Fibroblast of mammary gland (primary cell): ENCODE measurements around the gene NPBWR2.
"Not testable (repeated sequence)": the region's sequence is repeated elsewhere in the genome, so short reads cannot be mapped to it uniquely, and the experiment has no call there.

Experiments
- DNase-seq: peaks from one replicate; pipeline ENCODE4 v3.0.0-alpha.2; 2010; ENCODE audit warnings: low read depth
- H3K4me3 ChIP-seq: 2 replicates; pipeline ENCODE4 v1.5.1; 2011; ENCODE audit warnings: low read depth, mild to moderate bottlenecking, low read length, moderate library complexity; ENCODE audit not compliant: control insufficient read depth
- TF ChIP-seq, protein P1 (sequence below): conservative IDR thresholded peaks from 2 replicates; pipeline ENCODE4 v1.5.1; 2011; ENCODE audit warnings: low read depth, low read length, inconsistent platforms; ENCODE audit not compliant: control insufficient read depth, insufficient read depth

NPBWR2 gene

DNA sequence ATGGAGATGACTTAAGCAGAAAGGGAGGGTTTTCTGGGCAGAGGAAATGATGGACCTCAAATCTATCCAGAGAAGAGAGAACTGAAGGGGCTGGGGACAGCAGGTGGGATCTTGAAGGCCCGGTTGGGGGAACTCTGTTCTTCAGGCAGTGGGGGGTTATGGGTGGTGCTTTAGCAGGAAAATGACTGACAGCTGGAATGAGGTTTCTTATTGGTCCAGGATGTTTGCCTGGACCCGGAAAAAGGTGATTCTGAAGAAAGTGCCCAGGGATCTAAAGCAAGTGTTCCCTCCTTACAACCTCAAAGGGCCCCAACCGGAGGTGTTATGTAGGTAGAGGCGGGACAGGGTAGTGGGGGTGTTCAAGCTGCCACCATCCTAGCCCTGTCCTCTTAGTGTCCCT is 11.9 kb downstream of the NPBWR2 start:
- DNase-seq: no peak
- TF ChIP-seq, protein P1, sequence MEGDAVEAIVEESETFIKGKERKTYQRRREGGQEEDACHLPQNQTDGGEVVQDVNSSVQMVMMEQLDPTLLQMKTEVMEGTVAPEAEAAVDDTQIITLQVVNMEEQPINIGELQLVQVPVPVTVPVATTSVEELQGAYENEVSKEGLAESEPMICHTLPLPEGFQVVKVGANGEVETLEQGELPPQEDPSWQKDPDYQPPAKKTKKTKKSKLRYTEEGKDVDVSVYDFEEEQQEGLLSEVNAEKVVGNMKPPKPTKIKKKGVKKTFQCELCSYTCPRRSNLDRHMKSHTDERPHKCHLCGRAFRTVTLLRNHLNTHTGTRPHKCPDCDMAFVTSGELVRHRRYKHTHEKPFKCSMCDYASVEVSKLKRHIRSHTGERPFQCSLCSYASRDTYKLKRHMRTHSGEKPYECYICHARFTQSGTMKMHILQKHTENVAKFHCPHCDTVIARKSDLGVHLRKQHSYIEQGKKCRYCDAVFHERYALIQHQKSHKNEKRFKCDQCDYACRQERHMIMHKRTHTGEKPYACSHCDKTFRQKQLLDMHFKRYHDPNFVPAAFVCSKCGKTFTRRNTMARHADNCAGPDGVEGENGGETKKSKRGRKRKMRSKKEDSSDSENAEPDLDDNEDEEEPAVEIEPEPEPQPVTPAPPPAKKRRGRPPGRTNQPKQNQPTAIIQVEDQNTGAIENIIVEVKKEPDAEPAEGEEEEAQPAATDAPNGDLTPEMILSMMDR: no peak
- H3K4me3 ChIP-seq: no peak overlapping the region

DNA sequence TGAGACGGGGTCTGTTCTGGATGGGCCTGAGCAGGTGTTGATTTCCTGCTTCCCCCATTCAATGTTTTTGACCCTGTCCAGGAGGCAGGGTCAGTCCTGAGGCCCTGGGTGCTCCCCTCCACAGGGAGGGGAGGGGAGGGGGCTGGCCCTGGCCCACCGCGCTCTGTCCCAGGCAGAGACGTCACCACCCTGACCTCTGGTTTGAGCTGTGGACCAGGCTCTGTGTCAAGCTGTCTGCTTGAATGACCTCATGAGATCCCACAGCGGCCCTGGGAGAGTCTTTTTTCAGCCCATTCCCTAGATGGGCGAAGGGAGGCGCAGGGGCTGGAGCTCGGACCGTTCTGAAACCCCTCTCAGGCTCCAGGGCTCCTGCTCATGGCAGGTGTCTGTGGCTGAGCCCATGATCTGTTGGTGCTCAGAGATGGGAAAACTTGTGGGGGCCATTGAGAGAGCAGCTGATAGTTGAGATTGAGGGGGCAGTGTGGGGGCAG is 14.3 kb downstream of the NPBWR2 start:
- DNase-seq: no peak
- no peak overlapping the region for H3K4me3 ChIP-seq
- TF ChIP-seq, protein P1: no peak

DNA sequence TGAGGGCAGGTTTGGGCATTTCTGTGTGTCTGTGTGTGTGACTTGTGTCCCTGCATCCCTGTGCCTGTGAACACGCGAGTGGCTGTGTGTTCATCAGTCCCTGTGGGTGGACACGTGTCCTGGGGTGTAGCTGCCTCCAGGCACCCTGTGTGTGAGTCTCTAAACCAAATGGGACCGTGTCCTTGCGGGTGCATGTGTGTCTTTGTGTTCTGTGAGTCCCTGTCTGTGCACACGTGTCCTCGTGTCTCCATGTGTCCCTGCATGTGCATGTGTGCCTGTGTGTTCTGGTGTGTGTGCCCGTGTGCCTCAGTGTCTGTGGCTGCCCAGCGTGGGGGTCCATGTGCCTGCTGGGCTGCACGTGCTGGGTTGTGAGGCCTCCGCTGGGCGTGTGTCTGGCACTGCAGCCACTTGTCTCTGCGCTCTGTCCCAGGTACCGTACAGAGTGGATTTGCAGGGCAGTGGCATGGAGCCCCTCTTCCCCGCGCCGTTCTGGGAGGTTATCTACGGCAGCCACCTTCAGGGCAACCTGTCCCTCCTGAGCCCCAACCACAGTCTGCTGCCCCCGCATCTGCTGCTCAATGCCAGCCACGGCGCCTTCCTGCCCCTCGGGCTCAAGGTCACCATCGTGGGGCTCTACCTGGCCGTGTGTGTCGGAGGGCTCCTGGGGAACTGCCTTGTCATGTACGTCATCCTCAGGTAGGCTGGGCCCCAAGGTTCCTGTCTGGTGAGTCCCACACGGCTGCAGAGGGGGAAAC is 14.9 kb downstream of the NPBWR2 start:
- H3K4me3 ChIP-seq: no peak overlapping the region
- DNase-seq: no peak
- TF ChIP-seq, protein P1: no peak

DNA sequence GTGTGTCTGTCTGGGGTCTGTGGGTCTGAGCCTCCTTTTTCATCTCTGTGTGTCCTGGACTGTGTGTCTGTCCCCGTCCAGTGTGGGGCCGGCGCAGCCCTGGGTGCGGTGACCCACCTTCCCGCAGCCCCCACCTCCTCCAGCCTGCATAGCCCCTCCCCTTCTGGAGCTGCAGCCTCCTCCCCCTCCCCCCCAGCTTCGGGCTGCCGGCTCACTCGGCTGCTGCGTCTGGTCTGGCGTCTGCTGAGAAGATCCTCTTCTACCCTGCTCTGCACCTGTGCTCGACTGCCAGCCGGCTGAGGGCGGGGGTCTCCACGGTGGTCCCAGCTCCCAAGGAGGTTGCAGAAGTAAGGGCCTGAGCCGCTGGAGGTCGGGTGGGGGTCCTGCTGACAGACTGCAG is 15.6 kb downstream of the NPBWR2 start:
- DNase-seq: no peak
- TF ChIP-seq, protein P1: no peak
- no peak overlapping the region for H3K4me3 ChIP-seq

DNA sequence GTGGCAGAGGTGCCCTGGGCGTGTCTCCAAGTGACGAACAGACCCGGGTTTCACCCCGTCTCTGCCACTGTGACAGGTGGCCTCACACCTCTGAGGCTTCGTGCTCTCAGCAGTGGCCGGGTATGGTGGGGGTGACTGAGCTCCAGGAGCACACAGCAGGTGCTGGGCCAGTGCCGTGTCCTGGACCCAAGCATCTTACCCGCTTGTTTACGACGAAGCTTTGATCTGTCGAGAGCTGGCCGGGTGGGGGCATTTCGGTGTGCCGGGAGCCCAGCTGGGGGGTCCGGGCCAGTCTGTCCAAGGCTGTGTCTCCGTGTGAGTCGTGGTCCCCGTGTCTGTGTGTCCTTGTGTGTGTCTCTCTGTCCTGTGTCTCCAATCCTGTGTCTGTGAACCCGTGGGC is 16.0 kb downstream of the NPBWR2 start:
- TF ChIP-seq, protein P1: no peak
- no peak for DNase-seq
- no peak overlapping the region for H3K4me3 ChIP-seq

DNA sequence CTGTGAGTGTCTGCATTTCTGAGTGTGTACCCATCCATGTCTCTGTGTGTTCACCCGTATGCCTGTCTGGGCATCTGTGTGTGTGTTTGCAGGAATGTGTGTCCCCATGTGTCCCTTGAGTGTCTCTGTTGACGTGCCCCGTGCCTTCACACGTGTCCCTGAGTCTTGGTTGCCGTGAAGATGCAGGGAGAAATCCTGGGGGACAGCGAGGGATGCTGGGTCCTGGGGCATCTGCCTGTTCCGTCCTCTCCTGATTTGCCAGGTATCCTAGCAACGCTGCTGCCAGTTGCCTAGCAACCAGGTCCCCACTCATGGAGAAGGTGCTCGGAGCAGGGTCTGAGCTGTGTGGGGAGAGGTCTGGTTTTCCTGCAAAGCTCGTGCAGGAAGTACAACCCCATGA is 17.2 kb downstream of the NPBWR2 start:
- H3K4me3 ChIP-seq: no peak overlapping the region
- DNase-seq: no peak
- TF ChIP-seq, protein P1: no peak

DNA sequence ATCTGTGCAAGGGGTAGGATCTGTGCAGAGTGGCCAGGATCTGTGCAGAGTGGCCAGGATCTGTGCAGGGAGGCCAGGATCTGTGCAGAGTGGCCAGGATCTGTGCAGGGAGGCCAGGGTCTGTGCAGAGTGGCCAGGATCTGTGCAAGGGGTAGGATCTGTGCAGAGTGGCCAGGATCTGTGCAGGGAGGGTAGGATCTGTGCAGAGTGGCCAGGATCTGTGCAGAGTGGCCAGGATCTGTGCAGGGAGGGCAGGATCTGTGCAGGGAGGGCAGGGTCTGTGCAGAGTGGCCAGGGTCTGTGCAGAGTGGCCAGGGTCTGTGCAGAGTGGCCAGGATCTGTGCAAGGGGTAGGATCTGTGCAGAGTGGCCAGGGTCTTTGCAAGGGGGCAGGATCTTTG is 18.8 kb downstream of the NPBWR2 start:
- H3K4me3 ChIP-seq, DNase-seq: not testable (repeated sequence)

DNA sequence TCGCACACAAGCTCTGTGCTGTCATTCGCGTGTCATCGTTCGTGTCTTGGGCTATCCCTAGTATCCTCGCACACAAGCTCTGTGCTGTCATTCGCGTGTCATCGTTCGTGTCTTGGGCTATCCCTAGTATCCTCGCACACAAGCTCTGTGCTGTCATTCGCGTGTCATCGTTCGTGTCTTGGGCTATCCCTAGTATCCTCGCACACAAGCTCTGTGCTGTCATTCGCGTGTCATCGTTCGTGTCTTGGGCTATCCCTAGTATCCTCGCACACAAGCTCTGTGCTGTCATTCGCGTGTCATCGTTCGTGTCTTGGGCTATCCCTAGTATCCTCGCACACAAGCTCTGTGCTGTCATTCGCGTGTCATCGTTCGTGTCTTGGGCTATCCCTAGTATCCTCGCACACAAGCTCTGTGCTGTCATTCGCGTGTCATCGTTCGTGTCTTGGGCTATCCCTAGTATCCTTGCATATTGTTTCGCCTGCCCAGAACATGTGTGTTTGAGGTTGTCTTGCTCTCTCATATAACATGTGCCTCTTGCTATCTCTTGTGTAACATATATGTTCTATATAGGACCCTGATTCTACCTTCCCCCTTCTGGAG is 20.0 kb downstream of the NPBWR2 start:
- H3K4me3 ChIP-seq, DNase-seq: not testable (repeated sequence)
